DND-41 (cell line): ENCODE measurements around the gene OLIG1.

Experiments used
- ATAC-seq: fragments of 200-7000 bp; cut with Tn5 transposase; 3 replicates; pipeline ENCODE4 v1.9.1; 2021; ENCODE audit warnings: low read depth; ENCODE audit not compliant: insufficient read depth
- DNase-seq: peaks from one replicate; pipeline ENCODE4 v3.0.0-alpha.2; 2020
- H2AFZ ChIP-seq: 2 replicates; pipeline ENCODE4 v1.6.0; 2012; ENCODE audit warnings: low read depth, low read length
- H3K27ac ChIP-seq: 2 replicates; pipeline ENCODE4 v1.5.1; 2012; ENCODE audit warnings: low read length, inconsistent platforms
- H3K27me3 ChIP-seq: fragments of 200-600 bp; sonication (generic); 2 replicates; pipeline ENCODE4 v1.6.0; 2012; ENCODE audit warnings: low read length, mild to moderate bottlenecking, inconsistent platforms; ENCODE audit not compliant: insufficient read depth, poor library complexity
- H3K36me3 ChIP-seq: 2 replicates; pipeline ENCODE4 v1.5.1; 2012; ENCODE audit warnings: low read length, inconsistent platforms; ENCODE audit not compliant: insufficient read depth
- H3K4me1 ChIP-seq: 2 replicates; pipeline ENCODE4 v1.5.1; 2012; ENCODE audit warnings: mild to moderate bottlenecking, low read length; ENCODE audit not compliant: insufficient read depth
- H3K4me2 ChIP-seq: 2 replicates; pipeline ENCODE4 v1.6.0; 2012; ENCODE audit warnings: mild to moderate bottlenecking, moderate library complexity, low read length, inconsistent platforms; ENCODE audit not compliant: insufficient read depth
- H3K4me3 ChIP-seq, 2 experiments: fragments of 200-600 bp in 1 of 2; shearing (Covaris generic) in 1 of 2; 2 replicates each; pipeline ENCODE4 v1.5.1; 2012 to 2016; ENCODE audit warnings: inconsistent platforms in 2 of 2, low read length in 2 of 2, mild to moderate bottlenecking in 2 of 2, low read depth in 1 of 2, moderate library complexity in 1 of 2
- H3K79me2 ChIP-seq: 2 replicates; pipeline ENCODE4 v1.6.0; 2012; ENCODE audit warnings: low read length, inconsistent platforms; ENCODE audit not compliant: insufficient read depth
- H3K9ac ChIP-seq: 2 replicates; pipeline ENCODE4 v1.6.0; 2012; ENCODE audit warnings: low read depth, mild to moderate bottlenecking, inconsistent platforms, low read length, moderate library complexity
- H3K9me3 ChIP-seq: 2 replicates; pipeline ENCODE4 v1.5.1; 2012; ENCODE audit warnings: low read length, moderate library complexity, mild to moderate bottlenecking, inconsistent platforms; ENCODE audit not compliant: insufficient read depth, severe bottlenecking
- H4K20me1 ChIP-seq: 2 replicates; pipeline ENCODE4 v1.6.0; 2012; ENCODE audit warnings: low read length; ENCODE audit not compliant: insufficient read depth
- EZH2 ChIP-seq: IDR thresholded peaks from 3 replicates; pipeline ENCODE4 v1.6.1; 2012; ENCODE audit warnings: borderline replicate concordance, low read depth, mild to moderate bottlenecking, moderate library complexity, low read length, inconsistent platforms; ENCODE audit not compliant: severe bottlenecking
- TF ChIP-seq, protein P1 (sequence below): IDR thresholded peaks from 2 replicates; pipeline ENCODE4 v1.5.1; 2012; ENCODE audit warnings: borderline replicate concordance, low read length, moderate library complexity, mild to moderate bottlenecking; ENCODE audit not compliant: poor library complexity, severe bottlenecking; ENCODE audit errors: extremely low read depth

The OLIG1 gene

DNA sequence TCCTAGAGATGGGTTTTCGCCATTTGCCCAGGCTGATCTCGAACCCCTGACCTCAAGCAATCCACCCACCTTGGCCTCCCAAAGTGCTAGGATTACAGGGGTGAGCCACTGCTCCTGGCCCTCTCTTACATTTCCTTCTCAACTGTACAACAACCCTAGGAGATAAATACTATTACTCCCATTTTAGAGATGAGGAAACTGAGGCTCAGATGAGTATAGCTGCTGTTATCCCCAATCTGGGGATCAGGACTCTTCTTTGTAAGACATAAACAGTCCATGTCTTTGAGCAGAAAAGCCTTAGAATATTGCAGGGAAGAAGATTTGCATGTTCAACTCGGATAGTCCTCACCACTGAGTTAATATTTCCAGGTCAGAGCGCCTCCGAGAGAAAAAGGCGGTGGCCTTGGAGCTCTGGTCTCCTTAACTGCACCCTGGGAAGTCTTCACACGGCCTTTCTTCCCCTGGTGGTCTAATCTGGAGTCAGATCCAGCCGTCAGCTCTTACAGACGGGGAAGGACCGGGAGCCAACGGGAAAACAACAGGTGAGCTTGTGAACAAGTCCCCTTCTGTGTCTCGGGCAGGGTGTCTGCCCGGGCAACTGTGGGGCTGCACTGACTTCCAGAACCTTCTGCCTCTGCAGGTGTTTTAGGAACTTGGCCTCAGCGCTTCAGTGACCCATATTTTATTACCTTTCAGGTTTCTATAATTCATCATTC is 5.9 kb upstream of the OLIG1 start:
- Histone ChIP-seq H3K4me1 (peaks cover 13% of the 10 kb centered on the region), H3K27ac (no peak overlapping the region), H3K79me2 (no peaks in the 10 kb centered on the region), H3K9ac (no peak overlapping the region), H3K27me3 (no peaks in the 10 kb centered on the region), H3K4me2 (no peak overlapping the region), H3K36me3 (no peaks in the 10 kb centered on the region), H2AFZ (no peak overlapping the region), H3K9me3 (no peaks in the 10 kb centered on the region), H4K20me1 (no peaks in the 10 kb centered on the region), H3K4me3 (no peak overlapping the region)
- no peak for DNase-seq
- no peak for ATAC-seq
- no peak for TF ChIP-seq EZH2
- TF ChIP-seq, protein P1, sequence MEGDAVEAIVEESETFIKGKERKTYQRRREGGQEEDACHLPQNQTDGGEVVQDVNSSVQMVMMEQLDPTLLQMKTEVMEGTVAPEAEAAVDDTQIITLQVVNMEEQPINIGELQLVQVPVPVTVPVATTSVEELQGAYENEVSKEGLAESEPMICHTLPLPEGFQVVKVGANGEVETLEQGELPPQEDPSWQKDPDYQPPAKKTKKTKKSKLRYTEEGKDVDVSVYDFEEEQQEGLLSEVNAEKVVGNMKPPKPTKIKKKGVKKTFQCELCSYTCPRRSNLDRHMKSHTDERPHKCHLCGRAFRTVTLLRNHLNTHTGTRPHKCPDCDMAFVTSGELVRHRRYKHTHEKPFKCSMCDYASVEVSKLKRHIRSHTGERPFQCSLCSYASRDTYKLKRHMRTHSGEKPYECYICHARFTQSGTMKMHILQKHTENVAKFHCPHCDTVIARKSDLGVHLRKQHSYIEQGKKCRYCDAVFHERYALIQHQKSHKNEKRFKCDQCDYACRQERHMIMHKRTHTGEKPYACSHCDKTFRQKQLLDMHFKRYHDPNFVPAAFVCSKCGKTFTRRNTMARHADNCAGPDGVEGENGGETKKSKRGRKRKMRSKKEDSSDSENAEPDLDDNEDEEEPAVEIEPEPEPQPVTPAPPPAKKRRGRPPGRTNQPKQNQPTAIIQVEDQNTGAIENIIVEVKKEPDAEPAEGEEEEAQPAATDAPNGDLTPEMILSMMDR, result no peak

DNA sequence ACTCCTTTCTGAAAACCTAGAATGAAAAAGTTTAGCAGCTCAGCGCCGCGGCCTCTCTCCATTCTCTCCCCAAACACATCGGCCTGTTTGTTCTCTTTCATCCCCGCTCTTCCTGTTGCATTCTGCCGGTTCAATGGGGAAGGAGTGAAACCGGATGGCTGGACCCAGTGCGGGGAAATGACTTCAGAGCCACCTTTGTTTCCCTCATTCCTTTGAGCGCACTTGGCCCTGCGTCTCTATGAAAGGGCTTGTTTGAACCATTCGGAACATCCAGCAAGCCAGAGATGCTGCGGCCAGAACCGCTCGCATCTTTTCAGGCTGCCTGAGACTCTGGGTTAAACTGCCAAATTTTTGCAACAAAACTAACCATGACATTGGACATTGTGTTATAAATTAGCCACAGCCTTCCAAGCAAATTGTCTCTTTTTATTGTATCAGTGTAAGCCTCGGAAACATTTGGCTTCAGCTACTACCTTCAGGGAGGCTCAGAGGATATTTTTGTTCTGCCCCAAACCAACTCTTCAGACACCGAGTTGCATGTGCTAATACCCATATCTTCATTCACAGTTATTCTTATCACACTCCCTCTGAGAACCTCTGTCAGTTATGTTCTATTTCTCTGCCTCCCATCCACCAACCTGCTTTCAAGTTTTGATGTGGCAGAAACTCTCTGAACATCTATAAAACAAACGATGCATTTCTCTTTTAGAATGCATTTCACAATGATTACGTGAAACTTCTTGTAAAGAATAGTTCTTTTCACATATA is 5.1 kb upstream of the OLIG1 start:
- Histone ChIP-seq H3K27ac (no peak overlapping the region), H3K9ac (no peak overlapping the region), H3K4me2 (no peak overlapping the region), H3K36me3 (no peaks in the 10 kb centered on the region), H3K79me2 (no peaks in the 10 kb centered on the region), H3K4me1 (peaks cover 10% of the 10 kb centered on the region), H4K20me1 (no peaks in the 10 kb centered on the region), H3K9me3 (no peaks in the 10 kb centered on the region), H3K4me3 (no peak overlapping the region), H3K27me3 (no peaks in the 10 kb centered on the region), H2AFZ (no peak overlapping the region)
- ATAC-seq, result no peak
- TF ChIP-seq, protein P1, result no peak
- no peak for TF ChIP-seq EZH2
- DNase-seq, result no peak

DNA sequence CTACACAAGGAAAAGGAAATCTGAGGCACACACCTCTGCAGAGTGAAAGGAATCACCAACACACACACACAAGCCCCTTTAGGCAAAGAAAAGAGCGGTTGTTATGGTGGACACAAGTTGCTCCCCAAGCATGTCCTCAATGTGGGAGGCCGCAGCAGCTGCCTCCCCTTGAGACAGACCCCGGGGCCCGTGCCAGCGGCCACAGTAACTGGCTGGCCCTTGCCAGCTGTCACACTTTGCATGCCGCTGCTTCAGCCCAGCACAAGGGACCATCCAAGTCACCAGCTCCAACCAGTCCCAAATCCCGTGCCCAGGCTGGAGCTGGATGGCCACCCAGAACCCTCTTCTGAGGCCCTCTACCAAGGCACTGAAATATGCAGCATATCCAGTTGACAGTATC is 2.9 kb upstream of the OLIG1 start:
- H3K27ac ChIP-seq, result no peak overlapping the region
- no peaks in the 10 kb centered on the region for H3K36me3 ChIP-seq
- TF ChIP-seq EZH2, result no peak
- TF ChIP-seq, protein P1, result no peak
- peaks cover 7% of the 10 kb centered on the region for H3K27me3 ChIP-seq
- peaks cover 10% of the 10 kb centered on the region for H3K4me1 ChIP-seq
- H2AFZ ChIP-seq, result no peak overlapping the region
- H3K79me2 ChIP-seq, result no peaks in the 10 kb centered on the region
- no peaks in the 10 kb centered on the region for H3K9me3 ChIP-seq
- H3K4me3 ChIP-seq, result no peak overlapping the region
- no peak overlapping the region for H3K4me2 ChIP-seq
- no peak for ATAC-seq
- H4K20me1 ChIP-seq, result no peaks in the 10 kb centered on the region
- H3K9ac ChIP-seq, result no peak overlapping the region
- no peak for DNase-seq
